SK-N-SH (cell line): ENCODE measurements around the gene PRMT9. TPM values are rescaled to one million over a fixed set of nuclear protein-coding genes. Genes with fewer than 3 reads are reported as not detected.

Experiments
- CTCF ChIA-PET: fragments of 300-600, 350-600 bp; formaldehyde crosslinking; extraction: SDS; loops from one replicate; lab custom pipeline; 2021; lab: Yijun Ruan, JAX
- POLR2A ChIA-PET: fragments of 350-600 bp; sonication (Branson Sonifier 250); formaldehyde crosslinking; extraction: SDS; loops from one replicate; lab custom pipeline; 2020; ENCODE audit warnings: antibody characterized with exemption, inconsistent platforms; lab: Yijun Ruan, JAX
- DNase-seq: peaks from one replicate; pipeline ENCODE4 v3.0.0; 2012
- H2AFZ ChIP-seq: fragments of 200-600 bp; sonication (generic); 2 replicates; pipeline ENCODE4 v1.8.1; 2016; ENCODE audit warnings: antibody characterized with exemption, mild to moderate bottlenecking, low read depth
- H3F3A ChIP-seq: fragments of 200-600 bp; sonication (generic); replicated peaks from 2 replicates; pipeline ENCODE3; 2016; ENCODE audit warnings: antibody characterized with exemption, mild to moderate bottlenecking; ENCODE audit not compliant: insufficient read depth
- H3K27ac ChIP-seq, 2 experiments: fragments of 200-500 bp in 1 of 2; fragments of 200-600 bp in 1 of 2; sonication (Bioruptor generic) in 1 of 2; sonication (generic), shearing (Covaris generic) in 1 of 2; 2 replicates each; pipeline versions ENCODE4 v1.5.1 to v1.6.1; 2014 to 2016; ENCODE audit warnings: low read depth in 2 of 2, inconsistent platforms in 1 of 2, low read length in 1 of 2, mild to moderate bottlenecking in 1 of 2, mixed read lengths in 1 of 2
- H3K27me3 ChIP-seq: fragments of 200-600 bp; sonication (generic), shearing (Covaris generic); 2 replicates; pipeline ENCODE4 v1.6.1; 2016; ENCODE audit warnings: mixed run types; ENCODE audit not compliant: insufficient read depth
- H3K36me3 ChIP-seq, 2 experiments: fragments of 200-500 bp in 1 of 2; fragments of 200-600 bp in 1 of 2; sonication (Bioruptor generic) in 1 of 2; sonication (generic) in 1 of 2; replicated peaks in 1 of 2; 2 replicates each; pipeline versions ENCODE3 to v1.5.1; 2014 to 2016; ENCODE audit warnings: low read length in 1 of 2, mild to moderate bottlenecking in 1 of 2; ENCODE audit not compliant: insufficient read depth in 2 of 2, control insufficient read depth in 1 of 2
- H3K4me1 ChIP-seq, 2 experiments: fragments of 200-500 bp in 1 of 2; fragments of 200-600 bp in 1 of 2; sonication (Bioruptor generic) in 1 of 2; sonication (generic), shearing (Covaris generic) in 1 of 2; 2 replicates each; pipeline versions ENCODE4 v1.5.1 to v1.6.1; 2014 to 2016; ENCODE audit warnings: low read depth in 1 of 2, low read length in 1 of 2, mixed run types in 1 of 2; ENCODE audit not compliant: insufficient read depth in 2 of 2, control insufficient read depth in 1 of 2
- H3K4me2 ChIP-seq: fragments of 200-600 bp; sonication (generic), shearing (Covaris generic); 2 replicates; pipeline ENCODE4 v1.6.1; 2017; ENCODE audit warnings: mixed run types
- H3K4me3 ChIP-seq, 2 experiments: fragments of 200-500 bp in 1 of 2; fragments of 200-600 bp in 1 of 2; sonication (Bioruptor generic) in 1 of 2; sonication (generic), shearing (Covaris generic) in 1 of 2; 2 replicates each; pipeline versions ENCODE4 v1.5.1 to v1.8.1; 2014 to 2016; ENCODE audit warnings: low read depth in 2 of 2, inconsistent platforms in 1 of 2, low read length in 1 of 2, mild to moderate bottlenecking in 1 of 2, mixed read lengths in 1 of 2, moderate library complexity in 1 of 2
- H3K79me2 ChIP-seq: fragments of 200-600 bp; sonication (generic); 2 replicates; pipeline ENCODE4 v1.8.1; 2017; ENCODE audit warnings: mild to moderate bottlenecking; ENCODE audit not compliant: insufficient read depth
- H3K9ac ChIP-seq: fragments of 200-600 bp; sonication (generic); 2 replicates; pipeline ENCODE4 v1.6.1; 2017; ENCODE audit warnings: mixed run types
- H3K9me2 ChIP-seq: fragments of 200-600 bp; sonication (generic); 2 replicates; pipeline ENCODE4 v1.6.1; 2017; ENCODE audit warnings: mixed run types
- H3K9me3 ChIP-seq: fragments of 200-600 bp; sonication (generic); 2 replicates; pipeline ENCODE4 v1.6.1; 2017; ENCODE audit warnings: mixed run types, mild to moderate bottlenecking, moderate library complexity
- H4K20me1 ChIP-seq: fragments of 200-600 bp; sonication (generic); 2 replicates; pipeline ENCODE4 v1.6.1; 2017; ENCODE audit warnings: mild to moderate bottlenecking, mixed run types; ENCODE audit not compliant: insufficient read depth
- ELF1 ChIP-seq: IDR thresholded peaks from 2 replicates; pipeline ENCODE4 v1.4.0; 2012
- FOSL2 ChIP-seq: IDR thresholded peaks from 2 replicates; pipeline ENCODE4 v1.4.0; 2012; ENCODE audit warnings: low read depth, mild to moderate bottlenecking, moderate library complexity, borderline replicate concordance
- FOXM1 ChIP-seq: IDR thresholded peaks from 2 replicates; pipeline ENCODE4 v1.4.0; 2012; ENCODE audit warnings: low read depth, mild to moderate bottlenecking
- GABPA ChIP-seq: IDR thresholded peaks from 2 replicates; pipeline ENCODE4 v1.4.0; 2012; ENCODE audit warnings: low read depth, mild to moderate bottlenecking
- IRF3 ChIP-seq: fragments of 150-350 bp; IDR thresholded peaks from 2 replicates; pipeline ENCODE4 v1.6.1; 2016; ENCODE audit warnings: mild to moderate bottlenecking, low read depth, low read length
- RAD21 ChIP-seq: IDR thresholded peaks from 2 replicates; pipeline ENCODE4 v1.6.1; 2012; ENCODE audit warnings: mild to moderate bottlenecking, low read length
- TAF1 ChIP-seq: IDR thresholded peaks from 2 replicates; pipeline ENCODE4 v1.6.1; 2012; ENCODE audit warnings: low read depth, mild to moderate bottlenecking, low read length, moderate library complexity, borderline replicate concordance
- WGBS: methylation state at CpG from one replicate; pipeline ENCODE4 v1.1.6; 2017; ENCODE audit warnings: low lambda C conversion rate; 5-methylcytosine and 5-hydroxymethylcytosine counted together
- polyA plus RNA-seq, 3 experiments: library from polyadenylated mRNA; depleted of rRNA; stranded (reverse); fragments of >200 nt; gene quantifications; 2 replicates each; pipeline ENCODE4 v1.2.3, GENCODE V29; 2012
- TF ChIP-seq, protein P1 (sequence below): fragments of 200-600 bp; sonication (generic); IDR thresholded peaks from 2 replicates; pipeline ENCODE4 v1.6.1; 2017; ENCODE audit warnings: antibody characterized with exemption, mild to moderate bottlenecking, moderate library complexity
- TF ChIP-seq, protein P2 (sequence below): IDR thresholded peaks from 2 replicates; pipeline ENCODE4 v1.4.0; 2012; ENCODE audit warnings: low read depth, borderline replicate concordance

PRMT9 gene
- polyA plus RNA-seq, 1 of the 3 experiments (the other 2 are of a cell fraction), result 3.9 TPM

GRCh38 chr4:147683188-147683591, 773 bp downstream of the PRMT9 start:
- peaks cover 5% of the 10 kb centered on the region in 2 experiments; a peak in 3 of 4 replicates for H3K4me1 ChIP-seq
- ChIA-PET POLR2A (interaction anchor here (1.9 kb wide), 1 partner anchor 66 kb away, joined by 13 read pairs; the partner anchor contains the start of gene TMEM184C), CTCF (interaction anchor here (1.4 to 4.1 kb wide), 2 partner anchors 182 to 184 kb away, joined by 5 to 31 read pairs; no protein-coding TSS in a partner anchor)
- H3K27ac ChIP-seq, result peak overlapping the region; percentile 79 to 95; a peak in 3 of 4 replicates
- 2% methylated on average over 10 of the region's 10 CpGs for WGBS
- peak overlapping the region; percentile 80 for H3K4me2 ChIP-seq
- H3K27me3 ChIP-seq, result no peaks in the 10 kb centered on the region
- peaks cover 9 to 10% of the 10 kb centered on the region in 2 experiments for H3K36me3 ChIP-seq
- H2AFZ ChIP-seq, result peak overlapping the region; percentile 99
- TF ChIP-seq, protein P1, sequence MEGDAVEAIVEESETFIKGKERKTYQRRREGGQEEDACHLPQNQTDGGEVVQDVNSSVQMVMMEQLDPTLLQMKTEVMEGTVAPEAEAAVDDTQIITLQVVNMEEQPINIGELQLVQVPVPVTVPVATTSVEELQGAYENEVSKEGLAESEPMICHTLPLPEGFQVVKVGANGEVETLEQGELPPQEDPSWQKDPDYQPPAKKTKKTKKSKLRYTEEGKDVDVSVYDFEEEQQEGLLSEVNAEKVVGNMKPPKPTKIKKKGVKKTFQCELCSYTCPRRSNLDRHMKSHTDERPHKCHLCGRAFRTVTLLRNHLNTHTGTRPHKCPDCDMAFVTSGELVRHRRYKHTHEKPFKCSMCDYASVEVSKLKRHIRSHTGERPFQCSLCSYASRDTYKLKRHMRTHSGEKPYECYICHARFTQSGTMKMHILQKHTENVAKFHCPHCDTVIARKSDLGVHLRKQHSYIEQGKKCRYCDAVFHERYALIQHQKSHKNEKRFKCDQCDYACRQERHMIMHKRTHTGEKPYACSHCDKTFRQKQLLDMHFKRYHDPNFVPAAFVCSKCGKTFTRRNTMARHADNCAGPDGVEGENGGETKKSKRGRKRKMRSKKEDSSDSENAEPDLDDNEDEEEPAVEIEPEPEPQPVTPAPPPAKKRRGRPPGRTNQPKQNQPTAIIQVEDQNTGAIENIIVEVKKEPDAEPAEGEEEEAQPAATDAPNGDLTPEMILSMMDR, result no peak
- TF ChIP-seq IRF3, result no peak
- no peak for TF ChIP-seq FOSL2
- H3F3A ChIP-seq, result peaks cover 3% of the 10 kb centered on the region
- H3K4me3 ChIP-seq, result peak overlapping the region; percentile 79 to 95
- no peaks in the 10 kb centered on the region for H3K9me3 ChIP-seq
- H3K9ac ChIP-seq, result peak overlapping the region; percentile 88
- DNase-seq, result peak; percentile 37
- H4K20me1 ChIP-seq, result no peaks in the 10 kb centered on the region
- H3K79me2 ChIP-seq, result peaks cover 40% of the 10 kb centered on the region; the same call in 1 of the 2 replicates
- H3K9me2 ChIP-seq, result no peaks in the 10 kb centered on the region

DNA sequence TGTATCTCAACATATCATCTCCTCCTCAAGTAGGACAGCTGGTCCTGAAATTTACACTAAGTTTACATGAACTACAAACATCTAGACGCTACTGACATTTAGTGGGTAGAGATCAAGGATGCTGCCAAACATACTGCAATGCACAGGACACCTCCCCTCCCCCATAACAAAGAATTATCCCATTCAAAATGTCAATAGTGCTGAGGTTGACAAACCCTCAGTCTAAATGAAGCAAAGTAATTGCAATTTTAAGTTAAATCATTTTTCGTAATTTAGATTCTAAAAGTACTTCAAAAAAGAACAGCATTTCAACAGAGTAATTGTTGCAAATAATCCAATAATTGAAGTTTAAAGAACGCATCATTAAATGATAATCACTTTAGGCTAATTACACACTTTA, 1.2 kb downstream of the PRMT9 start:
- Histone ChIP-seq H3K79me2 (peaks cover 40% of the 10 kb centered on the region; the same call in 1 of the 2 replicates), H3K9me3 (no peaks in the 10 kb centered on the region), H3K4me1 (peaks cover 5% of the 10 kb centered on the region in 2 experiments; a peak in 3 of 4 replicates), H3K9me2 (no peaks in the 10 kb centered on the region), H4K20me1 (no peaks in the 10 kb centered on the region), H3K27me3 (no peaks in the 10 kb centered on the region), H3K4me2 (peak overlapping the region; percentile 80), H3K9ac (peak overlapping the region; percentile 88), H2AFZ (peak overlapping the region; percentile 99; the same call in 1 of the 2 replicates), H3K4me3 (peak overlapping the region; percentile 79 to 95), H3K36me3 (peaks cover 13% of the 10 kb centered on the region in 2 experiments), H3F3A (peaks cover 3% of the 10 kb centered on the region), H3K27ac (peak overlapping the region in 1 of 2 experiments; percentile 79; a peak in 1 of 4 replicates)
- ChIA-PET POLR2A (interaction anchor here (1.9 kb wide), 1 partner anchor 65 kb away, joined by 13 read pairs; the partner anchor contains the start of gene TMEM184C), CTCF (interaction anchor here (1.4 to 4.1 kb wide), 2 partner anchors 182 to 184 kb away, joined by 5 to 31 read pairs; no protein-coding TSS in a partner anchor)
- peak; percentile 7 for DNase-seq
- no peak for TF ChIP-seq ELF1
- TF ChIP-seq GABPA, result no peak
- TF ChIP-seq RAD21, result no peak
- no peak for TF ChIP-seq TAF1
- TF ChIP-seq, protein P2, sequence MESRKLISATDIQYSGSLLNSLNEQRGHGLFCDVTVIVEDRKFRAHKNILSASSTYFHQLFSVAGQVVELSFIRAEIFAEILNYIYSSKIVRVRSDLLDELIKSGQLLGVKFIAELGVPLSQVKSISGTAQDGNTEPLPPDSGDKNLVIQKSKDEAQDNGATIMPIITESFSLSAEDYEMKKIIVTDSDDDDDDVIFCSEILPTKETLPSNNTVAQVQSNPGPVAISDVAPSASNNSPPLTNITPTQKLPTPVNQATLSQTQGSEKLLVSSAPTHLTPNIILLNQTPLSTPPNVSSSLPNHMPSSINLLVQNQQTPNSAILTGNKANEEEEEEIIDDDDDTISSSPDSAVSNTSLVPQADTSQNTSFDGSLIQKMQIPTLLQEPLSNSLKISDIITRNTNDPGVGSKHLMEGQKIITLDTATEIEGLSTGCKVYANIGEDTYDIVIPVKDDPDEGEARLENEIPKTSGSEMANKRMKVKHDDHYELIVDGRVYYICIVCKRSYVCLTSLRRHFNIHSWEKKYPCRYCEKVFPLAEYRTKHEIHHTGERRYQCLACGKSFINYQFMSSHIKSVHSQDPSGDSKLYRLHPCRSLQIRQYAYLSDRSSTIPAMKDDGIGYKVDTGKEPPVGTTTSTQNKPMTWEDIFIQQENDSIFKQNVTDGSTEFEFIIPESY, result no peak
- TF ChIP-seq FOXM1, result no peak
- 62% methylated on average over 3 of the region's 3 CpGs for WGBS
